Neural cell (in vitro differentiated cells): Measurements from ENCODE around the gene COL5A1. TPM values are rescaled to one million over a fixed set of nuclear protein-coding genes. Genes with fewer than 3 reads are reported as not detected.

Experiments
- H2AFZ ChIP-seq: fragments of 200-600, 300-800 bp; sonication (generic), shearing (Covaris generic); 2 replicates; pipeline ENCODE4 v1.6.0; 2014; ENCODE audit warnings: low read depth, mild to moderate bottlenecking, antibody characterized with exemption, low read length, moderate library complexity
- H3F3A ChIP-seq: fragments of 200-600 bp; shearing (Covaris generic); 2 replicates; pipeline ENCODE4 v1.6.1; 2016; ENCODE audit warnings: mild to moderate bottlenecking, moderate library complexity, mixed read lengths, antibody characterized with exemption, low read length; ENCODE audit not compliant: insufficient read depth, poor library complexity, severe bottlenecking
- H3K27ac ChIP-seq: fragments of 200-600, 300-800 bp; sonication (generic), shearing (Covaris generic); 2 replicates; pipeline ENCODE4 v1.5.1; 2014; ENCODE audit warnings: mild to moderate bottlenecking, low read length, moderate library complexity
- H3K27me3 ChIP-seq: fragments of 300-800, 200-600 bp; sonication (generic), shearing (Covaris generic); 2 replicates; pipeline ENCODE4 v1.6.0; 2014; ENCODE audit warnings: mild to moderate bottlenecking, low read depth, low read length, moderate library complexity; ENCODE audit not compliant: insufficient read depth
- H3K36me3 ChIP-seq: fragments of 300-800, 200-600 bp; sonication (generic), shearing (Covaris generic); 2 replicates; pipeline ENCODE4 v1.5.1; 2014; ENCODE audit warnings: mild to moderate bottlenecking, antibody characterized with exemption, low read length, moderate library complexity; ENCODE audit not compliant: insufficient read depth
- H3K4me2 ChIP-seq: fragments of 300-800, 200-600 bp; sonication (generic), shearing (Covaris generic); 2 replicates; pipeline ENCODE4 v1.6.0; 2014; ENCODE audit warnings: mild to moderate bottlenecking, low read length
- H3K4me3 ChIP-seq: fragments of 300-800, 200-600 bp; sonication (generic), shearing (Covaris generic); 2 replicates; pipeline ENCODE4 v1.5.1; 2014; ENCODE audit warnings: mild to moderate bottlenecking, low read length, moderate library complexity
- H3K79me2 ChIP-seq: fragments of 200-600 bp; shearing (Covaris generic); replicated peaks from 2 replicates; pipeline ENCODE4 v1.6.0; 2014; ENCODE audit warnings: mild to moderate bottlenecking, low read length, moderate library complexity; ENCODE audit not compliant: insufficient read depth
- H3K9ac ChIP-seq: fragments of 300-800, 200-600 bp; sonication (generic), shearing (Covaris generic); 2 replicates; pipeline ENCODE4 v1.6.1; 2016; ENCODE audit warnings: mild to moderate bottlenecking, low read length, mixed read lengths
- H3K9me2 ChIP-seq: fragments of 200-600 bp; shearing (Covaris generic); 2 replicates; pipeline ENCODE4 v1.6.1; 2016; ENCODE audit warnings: mild to moderate bottlenecking, low read length, mixed read lengths; ENCODE audit not compliant: insufficient read depth
- H3K9me3 ChIP-seq: fragments of 200-600, 300-800 bp; sonication (generic), shearing (Covaris generic); 2 replicates; pipeline ENCODE4 v1.6.1; 2016; ENCODE audit warnings: mild to moderate bottlenecking, mixed run types, low read length, moderate library complexity, mixed read lengths
- H4K20me1 ChIP-seq: fragments of 200-600 bp; shearing (Covaris generic); 2 replicates; pipeline ENCODE4 v1.6.1; 2016; ENCODE audit warnings: mild to moderate bottlenecking, mixed run types; ENCODE audit not compliant: insufficient read depth
- CTCF ChIP-seq: fragments of 450-650 bp; IDR thresholded peaks from 2 replicates; pipeline ENCODE4 v1.5.1; 2014; ENCODE audit warnings: antibody characterized with exemption, mild to moderate bottlenecking, moderate library complexity; ENCODE audit not compliant: poor library complexity, severe bottlenecking
- EP300 ChIP-seq: fragments of 450-650 bp; conservative IDR thresholded peaks from 2 replicates; pipeline ENCODE4 v1.6.1; 2014; ENCODE audit warnings: antibody characterized with exemption, mild to moderate bottlenecking, moderate library complexity; ENCODE audit not compliant: poor library complexity, severe bottlenecking
- EZH2 ChIP-seq: fragments of 200-600, 300-800 bp; shearing (Covaris generic), sonication (generic); IDR thresholded peaks from 2 replicates; pipeline ENCODE4 v1.6.1; 2014; ENCODE audit warnings: antibody characterized with exemption, low read length, borderline replicate concordance, mild to moderate bottlenecking; ENCODE audit not compliant: insufficient read depth, poor library complexity, severe bottlenecking
- MXI1 ChIP-seq: fragments of 450-650 bp; conservative IDR thresholded peaks from 2 replicates; pipeline ENCODE4 v1.6.1; 2014; ENCODE audit warnings: antibody characterized with exemption, mild to moderate bottlenecking; ENCODE audit not compliant: poor library complexity, severe bottlenecking
- POLR2AphosphoS5 ChIP-seq: IDR thresholded peaks from 2 replicates; pipeline ENCODE4 v1.6.1; 2012
- RAD21 ChIP-seq: fragments of 450-650 bp; conservative IDR thresholded peaks from 2 replicates; pipeline ENCODE4 v1.6.1; 2014; ENCODE audit warnings: antibody characterized with exemption, mild to moderate bottlenecking, moderate library complexity
- REST ChIP-seq: IDR thresholded peaks from 2 replicates; pipeline ENCODE4 v1.6.1; 2012; ENCODE audit warnings: borderline replicate concordance
- SMC3 ChIP-seq: fragments of 450-650 bp; conservative IDR thresholded peaks from 2 replicates; pipeline ENCODE4 v1.6.1; 2014; ENCODE audit warnings: antibody characterized with exemption, mild to moderate bottlenecking, moderate library complexity; ENCODE audit not compliant: poor library complexity
- TAF1 ChIP-seq: IDR thresholded peaks from 2 replicates; pipeline ENCODE4 v1.6.1; 2012; ENCODE audit warnings: low read depth
- polyA plus RNA-seq: library from polyadenylated mRNA; depleted of rRNA; stranded (reverse); fragments of >200 nt; gene quantifications from 2 replicates; pipeline ENCODE4 v1.2.3, GENCODE V29; 2014

COL5A1 gene
- polyA plus RNA-seq, 1 donor from 2014 or later: not detected

GRCh38 chr9:134624137-134624591 is 17.4 kb upstream of the COL5A1 start:
- H3K9me2 ChIP-seq: no peaks in the 10 kb centered on the region
- no peaks in the 10 kb centered on the region for H3K79me2 ChIP-seq
- no peak overlapping the region for H3K4me3 ChIP-seq
- no peak overlapping the region for H3K4me2 ChIP-seq
- TF ChIP-seq REST (no peak), EZH2 (no peak), RAD21 (no peak), EP300 (no peak), TAF1 (no peak), MXI1 (no peak), SMC3 (no peak), CTCF (no peak), POLR2AphosphoS5 (no peak)
- no peak overlapping the region for H3K27ac ChIP-seq
- H2AFZ ChIP-seq: no peak overlapping the region
- no peaks in the 10 kb centered on the region for H3K27me3 ChIP-seq
- no peaks in the 10 kb centered on the region for H3F3A ChIP-seq
- no peak overlapping the region for H3K9ac ChIP-seq
- H4K20me1 ChIP-seq: no peaks in the 10 kb centered on the region
- no peaks in the 10 kb centered on the region for H3K9me3 ChIP-seq
- no peaks in the 10 kb centered on the region for H3K36me3 ChIP-seq

- H3K9me2 ChIP-seq: no peaks in the 10 kb centered on the region
- H3K36me3 ChIP-seq: no peaks in the 10 kb centered on the region
- no peaks in the 10 kb centered on the region for H3K27me3 ChIP-seq
- H3K4me3 ChIP-seq: no peak overlapping the region
- H2AFZ ChIP-seq: no peak overlapping the region
- no peaks in the 10 kb centered on the region for H3K9me3 ChIP-seq
- no peak overlapping the region for H3K27ac ChIP-seq
- TF ChIP-seq CTCF (no peak), RAD21 (no peak), MXI1 (no peak), REST (no peak), TAF1 (no peak), POLR2AphosphoS5 (no peak), EP300 (no peak), SMC3 (no peak), EZH2 (no peak)
- no peaks in the 10 kb centered on the region for H3K79me2 ChIP-seq
- no peak overlapping the region for H3K4me2 ChIP-seq
- H3K9ac ChIP-seq: no peak overlapping the region
- H4K20me1 ChIP-seq: no peaks in the 10 kb centered on the region
- H3F3A ChIP-seq: no peaks in the 10 kb centered on the region
These were observed 16.9 kb upstream of the COL5A1 start for GRCh38 chr9:134624621-134625181.
